Duodenal mucosa (tissue), 2 donors: ENCODE measurements around the gene KCNQ1.

Experiments used
- H3K27ac ChIP-seq: one replicate; pipeline ENCODE4 v1.7.0; 2013; ENCODE audit warnings: low read depth, low read length
- H3K27me3 ChIP-seq, 2 donors: one replicate each; pipeline ENCODE4 v1.7.0; 2013; ENCODE audit warnings: low read length in 2 of 2, control low read depth in 1 of 2; ENCODE audit not compliant: insufficient read depth in 2 of 2, control insufficient read depth in 1 of 2
- H3K36me3 ChIP-seq, 2 donors: one replicate each; pipeline ENCODE4 v1.7.0; 2013; ENCODE audit warnings: low read length in 2 of 2, control low read depth in 1 of 2; ENCODE audit not compliant: insufficient read depth in 2 of 2, control insufficient read depth in 1 of 2
- H3K4me1 ChIP-seq, 2 donors: one replicate each; pipeline ENCODE4 v1.7.0; 2013; ENCODE audit warnings: low read length in 2 of 2, control low read depth in 1 of 2; ENCODE audit not compliant: insufficient read depth in 2 of 2, control insufficient read depth in 1 of 2
- H3K4me3 ChIP-seq, 2 donors: one replicate each; pipeline ENCODE4 v1.7.0; 2013; ENCODE audit warnings: low read length in 2 of 2, low read depth in 1 of 2
- H3K9ac ChIP-seq, 2 donors: one replicate each; pipeline ENCODE4 v1.7.0; 2013; ENCODE audit warnings: low read length in 2 of 2, low read depth in 1 of 2
- H3K9me3 ChIP-seq, 2 donors: one replicate each; pipeline ENCODE4 v1.7.0; 2013; ENCODE audit warnings: low read length in 2 of 2, control low read depth in 1 of 2; ENCODE audit not compliant: control insufficient read depth in 1 of 2

KCNQ1 gene

DNA sequence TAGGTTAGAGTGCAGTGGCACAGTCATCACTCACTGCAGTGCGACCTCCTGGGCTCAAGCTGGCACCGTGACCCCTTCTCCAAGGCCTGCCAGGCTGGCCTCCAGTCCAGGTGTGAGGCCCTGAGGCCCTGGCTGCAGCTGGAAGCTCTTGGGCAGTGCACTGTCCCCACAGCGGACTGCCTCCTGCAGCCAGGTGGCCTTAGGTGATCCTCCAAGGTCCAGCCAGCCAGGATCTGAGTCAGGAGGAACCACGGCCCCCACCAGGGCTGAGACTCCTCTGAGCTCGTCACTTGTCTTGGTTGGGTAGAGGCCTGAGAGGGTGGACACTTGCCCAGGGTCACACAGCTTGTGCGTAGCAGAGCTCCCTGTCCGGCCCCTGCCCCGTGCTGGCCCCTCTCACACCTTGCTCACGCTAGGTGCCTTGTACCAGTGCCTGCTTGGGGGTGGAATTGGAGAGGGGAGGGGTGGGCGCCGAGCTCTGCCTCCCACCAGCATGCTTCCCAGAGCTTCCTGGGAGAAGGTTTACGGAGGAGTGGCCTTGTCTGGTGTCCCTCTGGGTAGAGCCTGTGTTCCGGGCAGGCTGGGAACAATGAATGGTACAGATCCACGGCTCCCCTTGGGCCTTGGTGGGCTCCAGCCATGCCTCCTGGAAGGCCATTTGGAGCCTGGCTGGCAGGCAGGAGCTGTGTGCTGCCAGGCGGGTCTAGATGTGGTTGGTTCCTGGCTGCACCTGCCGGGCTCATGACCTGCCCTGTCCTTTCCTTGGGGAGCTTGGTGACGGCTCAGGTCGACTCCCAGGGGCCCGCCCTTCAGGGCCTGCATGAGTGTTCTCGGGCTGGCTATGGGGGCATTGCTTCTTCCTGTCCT lies 20.6 kb downstream of the KCNQ1 start:
- Histone ChIP-seq H3K27ac (peak overlapping the region; percentile 31), H3K27me3 (no peaks in the 10 kb centered on the region), H3K9ac (peak overlapping the region; percentile 33 to 47), H3K4me1 (peaks cover 69 to 70% of the 10 kb centered on the region in 2 donors), H3K36me3 (no peaks in the 10 kb centered on the region), H3K4me3 (peak overlapping the region in 1 of 2 donors; percentile 21), H3K9me3 (no peaks in the 10 kb centered on the region)

DNA sequence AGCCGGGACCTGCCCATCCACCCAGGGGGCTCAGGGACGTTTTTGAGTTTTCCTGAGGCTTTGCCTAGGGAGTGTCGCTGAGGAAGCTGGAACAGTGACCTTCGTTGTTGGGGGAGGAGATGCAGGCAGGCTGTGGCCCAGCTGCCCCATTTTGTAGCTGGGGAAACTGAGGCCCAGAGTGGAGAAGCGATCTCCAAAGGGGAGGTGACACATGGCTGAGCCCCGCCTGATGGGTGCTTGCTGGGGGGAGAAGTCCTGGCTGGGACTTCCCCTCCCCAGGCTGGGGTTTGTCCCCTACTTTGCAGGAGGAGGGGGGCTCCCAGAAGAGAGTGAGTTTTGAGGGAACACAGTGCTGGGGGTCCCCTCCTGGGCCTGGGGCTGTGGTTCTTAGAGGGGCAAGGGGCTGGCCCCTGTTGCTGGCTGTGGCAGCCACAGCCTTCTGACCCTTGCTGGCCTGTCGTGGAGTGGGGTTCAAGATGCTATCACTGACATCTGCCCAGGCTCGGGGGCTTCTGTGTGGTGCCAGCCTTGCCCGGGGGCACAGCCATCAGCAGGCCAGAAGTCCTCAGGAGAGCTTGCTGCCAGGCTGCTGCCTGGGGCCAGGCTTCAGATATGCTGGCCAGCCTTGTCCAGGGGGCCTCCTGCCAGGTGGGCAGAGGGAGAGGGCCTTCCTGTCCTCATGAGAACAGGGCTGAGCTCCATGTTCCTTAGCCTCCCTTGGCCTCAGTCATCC lies 21.4 kb downstream of the KCNQ1 start:
- Histone ChIP-seq H3K9ac (peak overlapping the region; percentile 7 to 18), H3K9me3 (no peaks in the 10 kb centered on the region), H3K4me1 (peaks cover 61 to 63% of the 10 kb centered on the region in 2 donors), H3K36me3 (peaks cover 0 to under 1% of the 10 kb centered on the region in 2 donors), H3K27me3 (no peaks in the 10 kb centered on the region), H3K27ac (peak overlapping the region; percentile 31), H3K4me3 (no peak overlapping the region)

GRCh38 chr11:2466869-2467694 lies 22.3 kb downstream of the KCNQ1 start:
- H3K4me3 ChIP-seq = peak overlapping the region; percentile 8 to 32
- H3K27ac ChIP-seq = no peak overlapping the region
- peak overlapping the region in 1 of 2 donors; percentile 18 for H3K9ac ChIP-seq
- H3K36me3 ChIP-seq = peaks cover 0 to 7% of the 10 kb centered on the region in 2 donors
- H3K4me1 ChIP-seq = peaks cover 53 to 61% of the 10 kb centered on the region in 2 donors
- no peaks in the 10 kb centered on the region for H3K27me3 ChIP-seq
- H3K9me3 ChIP-seq = no peaks in the 10 kb centered on the region

GRCh38 chr11:2467695-2468055 lies 22.9 kb downstream of the KCNQ1 start:
- Histone ChIP-seq H3K4me1 (peaks cover 47 to 58% of the 10 kb centered on the region in 2 donors), H3K27me3 (no peaks in the 10 kb centered on the region), H3K36me3 (peaks cover 0 to 7% of the 10 kb centered on the region in 2 donors), H3K9me3 (no peaks in the 10 kb centered on the region), H3K9ac (no peak overlapping the region), H3K4me3 (no peak overlapping the region), H3K27ac (no peak overlapping the region)

DNA sequence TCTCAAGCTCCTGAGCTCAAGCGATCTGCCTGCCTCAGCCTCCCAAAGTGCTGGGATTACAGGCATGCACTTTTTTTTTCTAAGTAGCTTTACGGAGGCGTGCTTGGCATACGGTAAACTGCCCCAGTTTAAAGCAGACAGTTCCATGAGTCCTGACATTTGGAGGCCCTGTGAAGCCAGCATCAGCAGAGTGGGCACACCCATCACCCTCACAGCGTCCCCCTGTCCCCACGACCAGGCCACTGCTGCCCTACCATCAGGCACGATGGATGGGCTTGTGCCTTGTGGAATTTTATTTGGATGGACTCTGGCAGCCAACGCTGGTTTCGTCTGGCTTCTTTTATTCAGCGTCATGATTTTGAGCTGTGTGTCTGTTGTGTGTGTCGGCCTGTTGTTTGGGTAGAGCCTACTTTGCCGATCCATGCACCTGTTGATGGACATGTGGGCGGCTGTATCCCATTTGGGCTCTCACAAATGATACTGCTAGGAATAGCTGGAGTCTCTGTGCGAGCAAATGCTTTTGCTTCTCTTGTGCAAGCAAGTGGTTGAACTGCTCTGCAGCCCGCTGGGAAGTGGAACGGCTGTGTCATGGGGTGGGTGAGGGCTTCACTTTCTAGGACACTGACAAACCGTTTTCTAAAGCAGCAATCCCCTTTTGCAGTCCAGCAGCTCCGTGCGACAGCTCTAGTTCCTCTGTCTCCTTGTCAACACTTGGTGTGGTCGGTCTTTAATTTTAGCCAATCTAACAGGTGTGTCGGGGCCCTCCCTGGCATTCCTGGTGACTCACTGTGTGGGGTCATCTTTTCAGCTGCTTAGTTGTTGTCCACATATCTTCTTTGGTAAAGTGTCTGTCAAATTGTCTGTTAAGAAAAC lies 23.8 kb downstream of the KCNQ1 start:
- Histone ChIP-seq H3K27me3 (no peaks in the 10 kb centered on the region), H3K4me1 (peaks cover 40 to 58% of the 10 kb centered on the region in 2 donors), H3K9me3 (no peaks in the 10 kb centered on the region), H3K9ac (no peak overlapping the region), H3K27ac (no peak overlapping the region), H3K4me3 (no peak overlapping the region), H3K36me3 (peaks cover 0 to 7% of the 10 kb centered on the region in 2 donors)

GRCh38 chr11:2470495-2470894 lies 25.7 kb downstream of the KCNQ1 start:
- no peak overlapping the region for H3K9ac ChIP-seq
- peaks cover 0 to 7% of the 10 kb centered on the region in 2 donors for H3K36me3 ChIP-seq
- no peak overlapping the region for H3K4me3 ChIP-seq
- peaks cover 35 to 55% of the 10 kb centered on the region in 2 donors for H3K4me1 ChIP-seq
- H3K27ac ChIP-seq = no peak overlapping the region
- no peaks in the 10 kb centered on the region for H3K27me3 ChIP-seq
- H3K9me3 ChIP-seq = no peaks in the 10 kb centered on the region

GRCh38 chr11:2471048-2471803 lies 26.4 kb downstream of the KCNQ1 start:
- H3K36me3 ChIP-seq = peaks cover 0 to 7% of the 10 kb centered on the region in 2 donors

DNA sequence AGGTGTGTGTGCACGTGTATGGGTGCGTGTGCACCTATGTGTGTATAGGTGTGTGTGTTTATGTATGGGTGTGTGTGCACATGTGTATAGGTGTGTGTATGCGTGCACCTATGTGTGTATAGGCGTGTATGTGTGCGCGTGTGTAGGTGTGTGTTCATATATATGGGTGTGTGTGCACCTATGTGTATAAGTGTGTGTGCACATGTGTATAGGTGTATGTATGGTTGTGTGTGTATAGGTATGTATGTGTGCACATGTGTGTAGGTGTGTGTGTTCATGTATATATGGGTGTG lies 26.9 kb downstream of the KCNQ1 start:
- Histone ChIP-seq H3K4me3 (no peak overlapping the region), H3K27me3 (no peaks in the 10 kb centered on the region), H3K36me3 (peaks cover 0 to 7% of the 10 kb centered on the region in 2 donors), H3K27ac (no peak overlapping the region), H3K9me3 (no peaks in the 10 kb centered on the region), H3K9ac (no peak overlapping the region), H3K4me1 (peaks cover 22 to 43% of the 10 kb centered on the region in 2 donors)

More at GRCh38 chr11:2471048-2471803, 26.4 kb downstream of the KCNQ1 start:
- no peak overlapping the region for H3K27ac ChIP-seq
- no peak overlapping the region for H3K4me3 ChIP-seq
- no peak overlapping the region for H3K9ac ChIP-seq
- no peaks in the 10 kb centered on the region for H3K9me3 ChIP-seq
- peaks cover 28 to 49% of the 10 kb centered on the region in 2 donors for H3K4me1 ChIP-seq
- H3K27me3 ChIP-seq = no peaks in the 10 kb centered on the region
